Activated CD4-positive, alpha-beta memory T cell treated with anti-CD3 and anti-CD28 coated beads, Interleukin-2, amount 10 ng/mL, durations not matched to agents 7 days and 5 days (primary cell): Measurements from ENCODE around the gene AGO3. TPM values are rescaled to one million over a fixed set of nuclear protein-coding genes. Genes with fewer than 3 reads are reported as not detected.

ENCODE experiments used
- total RNA-seq, 2 experiments: library from RNA; stranded (reverse); gene quantifications; one replicate each; pipeline ENCODE4 v1.2.3, GENCODE V29; 2021

Gene AGO3
- total RNA-seq, 2 experiments from 2014 or later, result 22.2 to 22.8 TPM

Other genes with a start within 250 kb of the AGO3 start
- gene C1orf216, start 212.2 kb upstream of the AGO3 start, total RNA-seq, result 10 to 100 TPM; 12.2 to 13.1 TPM
- 10 to 100 TPM; 53.5 to 56.7 TPM for gene CLSPN, start 161.1 kb upstream of the AGO3 start, total RNA-seq
- 10 to 100 TPM; 16.5 to 20.9 TPM for gene AGO4, start 123.1 kb upstream of the AGO3 start, total RNA-seq
- gene AGO1, start 47.9 kb upstream of the AGO3 start, total RNA-seq, result 10 to 100 TPM; 20.8 to 21.0 TPM
- not detected for gene TEKT2, start 153.0 kb downstream of the AGO3 start, total RNA-seq
- gene ADPRS, start 157.8 kb downstream of the AGO3 start, total RNA-seq, result 10 to 100 TPM; 29.7 to 29.9 TPM
- not detected for gene COL8A2, start 194.1 kb downstream of the AGO3 start, total RNA-seq
- gene TRAPPC3, start 218.4 kb downstream of the AGO3 start, total RNA-seq, result 10 to 100 TPM; 57.2 to 58.4 TPM
- gene MAP7D1, start 225.1 kb downstream of the AGO3 start, total RNA-seq, result 100 to 1,000 TPM; 215 to 221 TPM